Activated CD4-positive, alpha-beta T cell treated with anti-CD3 and anti-CD28 coated beads, Interleukin-2, amount 50 U/mL, for 4 hours (primary cell): ENCODE data around the gene UPF1.

Source experiments
- DNase-seq, 2 experiments: peaks; one replicate each; pipeline ENCODE4 v3.0.0-alpha.2; 2020

Gene UPF1

GRCh38 chr19:18831524-18832305 lies at the start of gene UPF1:
Gene UPF1 (plus strand): TSS chr19:18831959. CDS start chr19:18832210, 251 bp downstream.
- peak; percentile 94 to 95 for DNase-seq

- DNase-seq, result no peak
These were observed 49.1 kb upstream of the UPF1 start for GRCh38 chr19:18782559-18783225.

- DNase-seq, result no peak
These were observed 47.6 kb upstream of the UPF1 start for GRCh38 chr19:18783958-18784785.

GRCh38 chr19:18784786-18785120 lies 47.0 kb upstream of the UPF1 start:
- no peak for DNase-seq

- DNase-seq, result peak; percentile 48 to 52
These were observed 46.3 kb upstream of the UPF1 start for GRCh38 chr19:18785179-18786124.

GRCh38 chr19:18788529-18789421 lies 43.0 kb upstream of the UPF1 start:
- DNase-seq, result no peak

- DNase-seq, result no peak
These were observed 42.3 kb upstream of the UPF1 start for GRCh38 chr19:18789422-18789869.

GRCh38 chr19:18789883-18790565 lies 41.7 kb upstream of the UPF1 start:
- DNase-seq, result peak in 1 of 2 experiments; percentile 11

GRCh38 chr19:18790566-18791314 lies 41.0 kb upstream of the UPF1 start, which contains the start of gene COMP:
Gene COMP (minus strand): TSS chr19:18791305. CDS start chr19:18791269, 36 bp downstream.
- DNase-seq, result no peak

GRCh38 chr19:18791315-18791678 lies 40.5 kb upstream of the UPF1 start:
- DNase-seq, result no peak

GRCh38 chr19:18792661-18793060 lies 39.1 kb upstream of the UPF1 start:
- no peak for DNase-seq

GRCh38 chr19:18793144-18794028 lies 38.4 kb upstream of the UPF1 start:
- no peak for DNase-seq

- no peak for DNase-seq
These were observed 37.8 kb upstream of the UPF1 start for GRCh38 chr19:18794029-18794313.

- no peak for DNase-seq
These were observed 37.1 kb upstream of the UPF1 start for GRCh38 chr19:18794692-18795091.

- no peak for DNase-seq
These were observed 36.2 kb upstream of the UPF1 start for GRCh38 chr19:18795540-18795939.

GRCh38 chr19:18796239-18796638 lies 35.5 kb upstream of the UPF1 start:
- DNase-seq, result no peak

GRCh38 chr19:18798384-18799352 lies 33.1 kb upstream of the UPF1 start:
- no peak for DNase-seq
